GM19397 (cell line): ENCODE data around the gene MORF4L1.
"Not testable (repeated sequence)": the region's sequence is repeated elsewhere in the genome, so short reads cannot be mapped to it uniquely, and the experiment has no call there.

Experiments used
- ATAC-seq: cut with Tn5 transposase; IDR thresholded peaks from one replicate; pipeline ENCODE4 v1.9.1; 2021; ENCODE audit warnings: mild to moderate bottlenecking, moderate library complexity; ENCODE audit not compliant: unreplicated experiment

Gene MORF4L1

DNA sequence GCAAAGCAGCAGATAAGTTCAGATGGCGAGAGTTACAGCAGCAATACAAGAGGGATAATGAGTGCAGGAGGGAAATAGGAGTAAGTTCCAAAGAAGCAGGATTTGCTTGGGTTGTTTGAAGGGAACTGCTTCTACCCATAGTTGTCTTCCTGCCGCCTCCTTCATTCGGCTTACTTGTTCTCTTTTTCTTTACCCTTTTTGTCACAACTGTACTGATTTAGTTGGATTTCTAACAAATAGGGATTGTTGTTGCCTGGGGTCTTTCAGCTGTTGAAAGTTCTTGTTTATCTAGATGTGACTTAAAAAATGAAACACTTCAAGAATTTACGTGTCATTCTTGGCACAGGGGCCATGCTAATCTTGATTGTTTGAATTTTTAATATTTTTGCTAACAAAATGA is 25.9 kb downstream of the MORF4L1 start:
- no peak for ATAC-seq

- not testable (repeated sequence) for ATAC-seq
Observed at GRCh38 chr15:78900819-78901533, 28.3 kb downstream of the MORF4L1 start.

GRCh38 chr15:78902281-78903032 is 29.8 kb downstream of the MORF4L1 start:
- not testable (repeated sequence) for ATAC-seq

DNA sequence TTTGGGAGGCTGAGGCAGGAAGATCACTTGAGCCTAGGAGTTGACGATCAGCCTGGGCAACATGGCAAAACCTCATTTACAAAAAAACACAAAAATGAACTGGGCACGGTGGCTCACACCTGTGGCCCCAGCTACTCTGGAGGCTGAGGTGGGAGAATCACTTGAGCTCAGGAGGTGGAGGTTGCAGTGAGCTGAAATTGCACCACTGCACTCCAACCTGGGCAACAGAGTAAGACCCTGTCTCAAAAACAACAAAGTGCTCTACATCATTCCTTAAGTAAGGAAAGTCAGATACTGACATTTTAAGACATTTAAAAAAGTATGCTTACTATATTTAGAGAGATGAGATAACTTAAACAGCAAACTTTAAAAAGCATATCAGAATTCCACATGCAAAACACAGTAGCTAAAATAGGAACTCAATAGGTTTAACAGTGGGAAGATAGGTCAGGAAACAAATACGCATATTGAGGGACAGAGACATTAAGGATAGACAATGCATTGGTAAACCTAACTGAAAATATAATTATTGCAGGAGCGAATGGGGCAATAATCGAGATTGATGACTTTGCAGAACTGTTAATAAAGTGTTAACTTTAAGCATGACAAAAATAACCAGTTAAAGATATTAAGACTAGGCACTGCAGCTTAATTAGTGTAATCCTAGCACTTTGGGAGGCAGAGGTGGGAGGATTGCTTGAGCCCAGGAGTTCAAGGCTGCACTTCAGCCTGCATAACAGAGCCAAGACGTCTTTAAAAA is 32.1 kb downstream of the MORF4L1 start:
- no peak for ATAC-seq

- no peak for ATAC-seq
Observed at GRCh38 chr15:78906316-78906620, 33.6 kb downstream of the MORF4L1 start.

DNA sequence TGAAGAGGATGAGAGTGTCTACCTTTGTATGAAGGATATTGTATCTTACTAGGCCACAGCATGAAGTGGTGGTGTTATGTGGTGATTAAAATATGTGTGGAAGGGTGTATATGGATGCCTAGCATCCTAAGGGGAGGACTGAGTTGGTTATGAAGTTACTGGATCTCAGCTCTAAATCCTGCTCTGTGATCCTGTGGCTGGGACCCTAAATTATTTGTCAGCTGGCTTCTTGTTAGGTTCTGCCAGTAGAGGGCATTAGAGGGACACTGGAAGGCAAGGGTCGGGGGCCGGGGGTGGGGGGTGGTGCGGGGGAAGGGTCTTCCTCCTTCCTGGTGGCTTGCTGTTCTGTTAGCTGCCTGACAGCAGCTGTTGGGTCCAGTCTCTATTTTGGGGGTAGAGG is 34.9 kb downstream of the MORF4L1 start:
- no peak for ATAC-seq

GRCh38 chr15:78909160-78909695 is 36.5 kb downstream of the MORF4L1 start:
- ATAC-seq, result no peak

GRCh38 chr15:78909791-78910228 is 37.1 kb downstream of the MORF4L1 start:
- ATAC-seq, result no peak

DNA sequence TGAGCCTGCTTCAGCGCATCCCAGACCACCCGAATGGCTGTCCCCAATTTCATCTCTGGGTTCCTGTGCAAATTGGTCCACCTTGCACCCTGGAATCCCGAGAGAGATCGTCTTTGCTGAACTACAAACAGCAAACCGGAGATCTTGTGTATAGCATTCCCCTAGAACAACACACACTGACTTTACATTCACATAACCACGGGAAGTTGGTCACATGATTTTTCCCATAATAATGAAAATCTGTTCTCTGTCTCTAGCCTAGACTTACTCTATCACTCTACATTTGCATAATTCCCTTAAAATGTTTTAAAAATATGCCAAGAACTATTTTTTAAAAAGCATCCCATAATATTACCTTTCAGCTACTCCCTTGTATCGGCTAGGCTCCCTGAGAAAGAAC is 37.6 kb downstream of the MORF4L1 start:
- ATAC-seq, result no peak

- ATAC-seq, result no peak
Observed at GRCh38 chr15:78912316-78912715, 39.6 kb downstream of the MORF4L1 start.

- ATAC-seq, result no peak
Observed at GRCh38 chr15:78913012-78913411, 40.3 kb downstream of the MORF4L1 start.

GRCh38 chr15:78914027-78914764 is 41.5 kb downstream of the MORF4L1 start:
- no peak for ATAC-seq

GRCh38 chr15:78915341-78916087 is 42.8 kb downstream of the MORF4L1 start:
- ATAC-seq, result no peak

GRCh38 chr15:78916088-78916487 is 43.4 kb downstream of the MORF4L1 start:
- ATAC-seq, result no peak

GRCh38 chr15:78917888-78918287 is 45.2 kb downstream of the MORF4L1 start:
- no peak for ATAC-seq

GRCh38 chr15:78921517-78921916 is 48.8 kb downstream of the MORF4L1 start:
- no peak for ATAC-seq

- no peak for ATAC-seq
Observed at GRCh38 chr15:78921940-78922339, 49.2 kb downstream of the MORF4L1 start.

DNA sequence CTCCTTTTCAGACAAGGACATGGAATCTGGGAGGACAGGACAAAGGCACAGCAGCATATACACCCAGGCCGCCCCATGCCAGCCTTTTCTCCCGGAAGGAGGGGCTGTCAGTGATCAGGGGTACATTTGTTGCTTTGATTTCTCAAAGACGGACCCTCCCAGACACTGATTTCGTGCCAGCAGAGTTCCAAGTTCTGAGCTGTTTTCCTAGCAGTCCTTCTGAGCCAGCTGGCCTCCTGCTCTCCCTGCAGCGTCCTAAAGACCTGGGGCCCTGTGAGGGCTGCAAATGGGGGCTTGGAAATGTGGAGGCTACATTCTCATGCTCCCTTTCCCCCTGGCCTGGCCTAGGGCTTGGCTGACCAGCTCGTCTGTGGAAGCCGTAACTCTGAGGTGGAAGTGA is 49.8 kb downstream of the MORF4L1 start:
- no peak for ATAC-seq

- no peak for ATAC-seq
Observed at GRCh38 chr15:78923015-78923414, 50.3 kb downstream of the MORF4L1 start.
